GM19043 (cell line): Measurements from ENCODE around the gene SLC25A27.

ENCODE experiments used
- ATAC-seq: cut with Tn5 transposase; IDR thresholded peaks from one replicate; pipeline ENCODE4 v1.9.1; 2021; ENCODE audit warnings: low read depth; ENCODE audit not compliant: unreplicated experiment

SLC25A27 gene

GRCh38 chr6:46648869-46649492 is 3.8 kb upstream of the SLC25A27 start:
- no peak for ATAC-seq

- ATAC-seq, result no peak
Observed at GRCh38 chr6:46651006-46651405, 1.8 kb upstream of the SLC25A27 start.

GRCh38 chr6:46651816-46652215 is 959 bp upstream of the SLC25A27 start:
- no peak for ATAC-seq

- no peak for ATAC-seq
Observed at GRCh38 chr6:46652232-46652602, 558 bp upstream of the SLC25A27 start.

- ATAC-seq, result no peak
Observed at GRCh38 chr6:46653439-46654195, 842 bp downstream of the SLC25A27 start.

- ATAC-seq, result no peak
Observed at GRCh38 chr6:46655803-46656202, 3.0 kb downstream of the SLC25A27 start.

GRCh38 chr6:46657642-46658041 is 4.9 kb downstream of the SLC25A27 start:
- ATAC-seq, result no peak

- ATAC-seq, result no peak
Observed at GRCh38 chr6:46661483-46661882, 8.7 kb downstream of the SLC25A27 start.

- ATAC-seq, result no peak
Observed at GRCh38 chr6:46667377-46667776, 14.6 kb downstream of the SLC25A27 start.

GRCh38 chr6:46674410-46674809 is 21.6 kb downstream of the SLC25A27 start:
- no peak for ATAC-seq

- no peak for ATAC-seq
Observed at GRCh38 chr6:46676604-46677313, 24.0 kb downstream of the SLC25A27 start.

- no peak for ATAC-seq
Observed at GRCh38 chr6:46677314-46677654, 24.5 kb downstream of the SLC25A27 start.

GRCh38 chr6:46684771-46685170 is 32.0 kb downstream of the SLC25A27 start:
- no peak for ATAC-seq

GRCh38 chr6:46687619-46688097 is 34.9 kb downstream of the SLC25A27 start, which contains the start of gene TDRD6:
Gene TDRD6, plus strand, starts transcription at chr6:46687885. Its CDS starts 244 bp downstream, at chr6:46688129.
- no peak for ATAC-seq

- no peak for ATAC-seq
Observed at GRCh38 chr6:46688117-46688965, 35.6 kb downstream of the SLC25A27 start.

GRCh38 chr6:46688966-46689335 is 36.2 kb downstream of the SLC25A27 start:
- ATAC-seq, result no peak

GRCh38 chr6:46689657-46690056 is 36.9 kb downstream of the SLC25A27 start:
- no peak for ATAC-seq

GRCh38 chr6:46690141-46690755 is 37.5 kb downstream of the SLC25A27 start:
- ATAC-seq, result no peak

- no peak for ATAC-seq
Observed at GRCh38 chr6:46690911-46691451, 38.2 kb downstream of the SLC25A27 start.

GRCh38 chr6:46699970-46700369 is 47.2 kb downstream of the SLC25A27 start:
- no peak for ATAC-seq
